ENCODE measurements around the gene STXBP3. TPM values are rescaled to one million over a fixed set of nuclear protein-coding genes. Genes with fewer than 3 reads are reported as not detected.

Gene STXBP3
- polyA plus RNA-seq, 1 of the 3 experiments (the other 2 are of a cell fraction), result 12.6 TPM

DNA sequence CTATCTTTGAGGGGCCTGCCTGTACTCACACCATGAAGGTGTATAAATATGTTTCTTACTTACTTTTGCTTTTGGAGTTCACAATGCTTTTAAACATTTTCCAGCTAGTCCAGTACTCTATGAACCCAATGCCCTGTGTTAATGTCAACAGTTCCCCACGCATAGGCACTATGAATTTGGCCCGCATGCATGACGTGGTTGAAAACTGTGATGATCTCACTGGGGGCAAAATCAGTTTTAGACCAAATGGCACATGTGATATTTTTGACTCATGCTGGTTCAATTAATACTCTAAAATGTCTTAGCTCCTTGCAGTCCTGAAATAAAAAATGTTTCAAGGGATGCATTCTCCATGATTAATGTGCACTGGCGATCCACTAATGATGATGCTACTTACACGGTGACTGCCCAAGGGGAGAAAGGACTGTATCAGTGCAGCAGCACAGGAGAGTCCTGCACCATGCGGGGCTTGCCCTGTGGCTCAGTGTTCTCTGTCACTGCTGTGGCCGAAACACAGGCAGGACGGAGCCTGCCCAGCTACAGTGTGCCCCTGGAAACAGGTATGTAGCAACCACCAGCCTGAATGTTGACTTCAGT lies 18.0 kb upstream of the STXBP3 start:
- Histone ChIP-seq H3K27me3 (ENCODE audit: insufficient read depth) (no peaks in the 10 kb centered on the region), H3K9me3 (no peaks in the 10 kb centered on the region), H3K4me1 (ENCODE audit: control insufficient read depth in 1 of 2, insufficient read depth in 2 of 2, low read depth in 1 of 2, low read length in 1 of 2) (peaks cover 0 to 3% of the 10 kb centered on the region in 2 experiments; a peak in 1 of 4 replicates), H3K36me3 (replicated peaks in 1 of 2; ENCODE audit: control insufficient read depth in 1 of 2, insufficient read depth in 2 of 2, low read length in 1 of 2) (no peaks in the 10 kb centered on the region), H3K79me2 (ENCODE audit: insufficient read depth) (no peaks in the 10 kb centered on the region), H3K4me3 (ENCODE audit: low read depth in 2 of 2, low read length in 1 of 2) (no peak overlapping the region), H3K27ac (ENCODE audit: low read depth in 2 of 2, low read length in 1 of 2) (no peak overlapping the region), H3K4me2 (no peak overlapping the region), H3K9me2 (no peaks in the 10 kb centered on the region), H2AFZ (ENCODE audit: low read depth) (no peak overlapping the region), H4K20me1 (ENCODE audit: insufficient read depth) (no peaks in the 10 kb centered on the region), H3K9ac (no peak overlapping the region), H3F3A (replicated peaks; ENCODE audit: insufficient read depth) (peaks cover 4% of the 10 kb centered on the region)
- ChIA-PET POLR2A (no interaction called here), CTCF (no interaction called here)
- no peak for DNase-seq
- TF ChIP-seq FOXM1 (IDR thresholded peaks at IDR 0.05; ENCODE audit: low read depth), result no peak
- TF ChIP-seq TCF12 (IDR thresholded peaks at IDR 0.05), result no peak
- TF ChIP-seq FOXJ3 (CRISPR knock-in tag; IDR thresholded peaks at IDR 0.05), result no peak
- TF ChIP-seq MXI1 (IDR thresholded peaks at IDR 0.05; ENCODE audit: low read depth, low read length), result no peak
- no peak for TF ChIP-seq GABPA (IDR thresholded peaks at IDR 0.05; ENCODE audit: low read depth)
- no peak for TF ChIP-seq RFX5 (IDR thresholded peaks at IDR 0.05; ENCODE audit: low read length)
- TF ChIP-seq GATA2 (CRISPR knock-in tag; IDR thresholded peaks at IDR 0.05), result no peak
- TF ChIP-seq POLR2AphosphoS5 (IDR thresholded peaks at IDR 0.05; ENCODE audit: low read depth, low read length), result no peak
- no peak for TF ChIP-seq TEAD4 (IDR thresholded peaks at IDR 0.05; ENCODE audit: borderline replicate concordance, insufficient read depth)
- no peak for TF ChIP-seq CHD2 (IDR thresholded peaks at IDR 0.05; ENCODE audit: low read length, partially characterized antibody)
- TF ChIP-seq YY1 (IDR thresholded peaks at IDR 0.05; ENCODE audit: low read depth), result no peak
- TF ChIP-seq, protein P1, sequence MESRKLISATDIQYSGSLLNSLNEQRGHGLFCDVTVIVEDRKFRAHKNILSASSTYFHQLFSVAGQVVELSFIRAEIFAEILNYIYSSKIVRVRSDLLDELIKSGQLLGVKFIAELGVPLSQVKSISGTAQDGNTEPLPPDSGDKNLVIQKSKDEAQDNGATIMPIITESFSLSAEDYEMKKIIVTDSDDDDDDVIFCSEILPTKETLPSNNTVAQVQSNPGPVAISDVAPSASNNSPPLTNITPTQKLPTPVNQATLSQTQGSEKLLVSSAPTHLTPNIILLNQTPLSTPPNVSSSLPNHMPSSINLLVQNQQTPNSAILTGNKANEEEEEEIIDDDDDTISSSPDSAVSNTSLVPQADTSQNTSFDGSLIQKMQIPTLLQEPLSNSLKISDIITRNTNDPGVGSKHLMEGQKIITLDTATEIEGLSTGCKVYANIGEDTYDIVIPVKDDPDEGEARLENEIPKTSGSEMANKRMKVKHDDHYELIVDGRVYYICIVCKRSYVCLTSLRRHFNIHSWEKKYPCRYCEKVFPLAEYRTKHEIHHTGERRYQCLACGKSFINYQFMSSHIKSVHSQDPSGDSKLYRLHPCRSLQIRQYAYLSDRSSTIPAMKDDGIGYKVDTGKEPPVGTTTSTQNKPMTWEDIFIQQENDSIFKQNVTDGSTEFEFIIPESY (IDR thresholded peaks at IDR 0.05; ENCODE audit: borderline replicate concordance, low read depth), result no peak
- TF ChIP-seq NFIC (IDR thresholded peaks at IDR 0.05; ENCODE audit: borderline replicate concordance), result no peak
- no peak for TF ChIP-seq IRF3 (IDR thresholded peaks at IDR 0.05; ENCODE audit: low read depth, low read length)
- 88% methylated on average over 8 of the region's 8 CpGs for WGBS (ENCODE audit: low lambda C conversion rate)

DNA sequence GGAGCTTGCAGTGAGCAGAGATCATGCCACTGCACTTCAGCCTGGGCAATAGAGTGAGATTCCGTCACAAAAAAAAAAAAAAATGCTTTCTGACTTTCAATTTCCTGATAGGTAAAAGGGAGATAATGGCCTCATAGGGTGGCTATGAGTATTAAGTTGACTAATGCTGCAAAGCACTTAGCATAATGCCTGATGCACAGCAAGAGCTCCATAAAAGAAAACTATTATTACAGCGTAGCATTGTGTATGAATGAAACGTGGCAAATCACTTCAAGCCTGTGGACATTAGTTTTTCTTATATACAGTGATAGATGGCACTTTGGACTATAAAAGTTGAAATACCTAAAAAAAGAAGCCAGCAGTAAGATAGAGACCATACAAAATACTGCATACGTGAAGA lies 17.0 kb upstream of the STXBP3 start:
- 94% methylated on average over 4 of the region's 4 CpGs for WGBS (ENCODE audit: low lambda C conversion rate)
- no peaks in the 10 kb centered on the region for H3K36me3 ChIP-seq (replicated peaks in 1 of 2; ENCODE audit: control insufficient read depth in 1 of 2, insufficient read depth in 2 of 2, low read length in 1 of 2)
- no peaks in the 10 kb centered on the region for H3K79me2 ChIP-seq (ENCODE audit: insufficient read depth)
- no peak overlapping the region for H3K27ac ChIP-seq (ENCODE audit: low read depth in 2 of 2, low read length in 1 of 2)
- H3K4me2 ChIP-seq, result no peak overlapping the region
- ChIA-PET POLR2A (no interaction called here), CTCF (no interaction called here)
- no peak for DNase-seq
- H3K9ac ChIP-seq, result no peak overlapping the region
- peaks cover 4% of the 10 kb centered on the region for H3F3A ChIP-seq (replicated peaks; ENCODE audit: insufficient read depth)
- H3K4me3 ChIP-seq (ENCODE audit: low read depth in 2 of 2, low read length in 1 of 2), result no peak overlapping the region
- no peak overlapping the region for H2AFZ ChIP-seq (ENCODE audit: low read depth)
- H3K27me3 ChIP-seq (ENCODE audit: insufficient read depth), result no peaks in the 10 kb centered on the region
- H3K4me1 ChIP-seq (ENCODE audit: control insufficient read depth in 1 of 2, insufficient read depth in 2 of 2, low read depth in 1 of 2, low read length in 1 of 2), result peaks cover 0 to 3% of the 10 kb centered on the region in 2 experiments; a peak in 1 of 4 replicates
- TF ChIP-seq CHD2 (IDR thresholded peaks at IDR 0.05; ENCODE audit: low read length, partially characterized antibody) (no peak), FOXM1 (IDR thresholded peaks at IDR 0.05; ENCODE audit: low read depth) (no peak)
- TF ChIP-seq, protein P1 (IDR thresholded peaks at IDR 0.05; ENCODE audit: borderline replicate concordance, low read depth), result no peak
- TF ChIP-seq, protein P2, sequence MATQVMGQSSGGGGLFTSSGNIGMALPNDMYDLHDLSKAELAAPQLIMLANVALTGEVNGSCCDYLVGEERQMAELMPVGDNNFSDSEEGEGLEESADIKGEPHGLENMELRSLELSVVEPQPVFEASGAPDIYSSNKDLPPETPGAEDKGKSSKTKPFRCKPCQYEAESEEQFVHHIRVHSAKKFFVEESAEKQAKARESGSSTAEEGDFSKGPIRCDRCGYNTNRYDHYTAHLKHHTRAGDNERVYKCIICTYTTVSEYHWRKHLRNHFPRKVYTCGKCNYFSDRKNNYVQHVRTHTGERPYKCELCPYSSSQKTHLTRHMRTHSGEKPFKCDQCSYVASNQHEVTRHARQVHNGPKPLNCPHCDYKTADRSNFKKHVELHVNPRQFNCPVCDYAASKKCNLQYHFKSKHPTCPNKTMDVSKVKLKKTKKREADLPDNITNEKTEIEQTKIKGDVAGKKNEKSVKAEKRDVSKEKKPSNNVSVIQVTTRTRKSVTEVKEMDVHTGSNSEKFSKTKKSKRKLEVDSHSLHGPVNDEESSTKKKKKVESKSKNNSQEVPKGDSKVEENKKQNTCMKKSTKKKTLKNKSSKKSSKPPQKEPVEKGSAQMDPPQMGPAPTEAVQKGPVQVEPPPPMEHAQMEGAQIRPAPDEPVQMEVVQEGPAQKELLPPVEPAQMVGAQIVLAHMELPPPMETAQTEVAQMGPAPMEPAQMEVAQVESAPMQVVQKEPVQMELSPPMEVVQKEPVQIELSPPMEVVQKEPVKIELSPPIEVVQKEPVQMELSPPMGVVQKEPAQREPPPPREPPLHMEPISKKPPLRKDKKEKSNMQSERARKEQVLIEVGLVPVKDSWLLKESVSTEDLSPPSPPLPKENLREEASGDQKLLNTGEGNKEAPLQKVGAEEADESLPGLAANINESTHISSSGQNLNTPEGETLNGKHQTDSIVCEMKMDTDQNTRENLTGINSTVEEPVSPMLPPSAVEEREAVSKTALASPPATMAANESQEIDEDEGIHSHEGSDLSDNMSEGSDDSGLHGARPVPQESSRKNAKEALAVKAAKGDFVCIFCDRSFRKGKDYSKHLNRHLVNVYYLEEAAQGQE (IDR thresholded peaks at IDR 0.05; ENCODE audit: low read depth, low read length), result no peak
- H3K9me3 ChIP-seq, result no peaks in the 10 kb centered on the region
- H3K9me2 ChIP-seq, result no peaks in the 10 kb centered on the region
- no peaks in the 10 kb centered on the region for H4K20me1 ChIP-seq (ENCODE audit: insufficient read depth)
